ENCODE measurements around the gene DOCK3.

The DOCK3 gene

DNA sequence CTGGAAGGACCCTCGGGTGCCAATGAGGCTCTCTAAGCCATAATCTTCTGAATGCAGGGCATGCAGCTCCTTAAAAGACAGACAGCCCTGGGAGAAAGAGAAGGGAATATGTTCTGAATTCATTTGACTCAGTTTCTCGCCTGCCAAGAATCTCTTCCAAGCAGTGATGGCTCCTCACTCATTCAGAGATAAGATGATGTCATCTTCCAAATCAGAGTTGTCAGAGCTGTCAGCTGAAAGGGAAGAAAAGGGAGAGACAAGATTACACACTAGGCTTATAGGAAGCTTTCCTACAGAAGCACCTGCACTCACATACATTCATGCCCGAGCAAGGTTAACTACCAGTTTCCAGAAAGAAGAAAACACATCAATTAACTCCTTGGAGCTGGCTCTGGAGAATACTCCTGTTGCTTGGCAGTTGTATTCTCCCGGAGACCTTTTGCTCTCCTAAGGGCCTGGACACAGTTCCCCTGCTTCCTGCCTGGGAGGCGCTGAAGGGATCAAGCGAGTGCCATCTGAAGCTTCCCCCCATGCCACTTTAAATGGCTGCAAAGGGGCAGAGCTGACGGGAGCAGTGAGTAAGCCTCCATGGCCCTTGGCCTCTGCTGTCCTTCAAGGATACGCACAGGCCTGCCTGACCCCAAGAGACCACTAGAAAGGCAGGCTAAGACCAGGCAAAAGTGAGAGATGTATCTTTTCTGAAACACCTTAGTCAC is 724.0 kb downstream of the DOCK3 start:
- H3K9me3 ChIP-seq (ENCODE audit: control insufficient read depth, insufficient read depth, low read length): no peaks in the 10 kb centered on the region
- no peak overlapping the region for H3K4me3 ChIP-seq (ENCODE audit: low read length)
- no peaks in the 10 kb centered on the region; the same call in 1 of the 2 replicates for H4K20me1 ChIP-seq (ENCODE audit: control insufficient read depth, insufficient read depth, low read depth, low read length)
- peaks cover 36% of the 10 kb centered on the region for H3K79me2 ChIP-seq (ENCODE audit: control insufficient read depth, low read length)
- TF ChIP-seq CTCF (IDR thresholded peaks at IDR 0.05; ENCODE audit: low read depth, low read length, poor library complexity, severe bottlenecking) (no peak), EZH2phosphoT487 (IDR thresholded peaks at IDR 0.05; ENCODE audit: borderline replicate concordance, low read length) (no peak)
- H3F3A ChIP-seq (ENCODE audit: control insufficient read depth, insufficient read depth): peaks cover 24% of the 10 kb centered on the region
- no peak overlapping the region for H3K27ac ChIP-seq (ENCODE audit: low read depth, low read length)
- H3K9me2 ChIP-seq (replicated peaks; ENCODE audit: control insufficient read depth, low read length): no peaks in the 10 kb centered on the region
- no peak overlapping the region for H3K4me2 ChIP-seq (ENCODE audit: low read length)
- no peaks in the 10 kb centered on the region for H3K27me3 ChIP-seq (ENCODE audit: control insufficient read depth, low read length)
- H3K36me3 ChIP-seq (ENCODE audit: control insufficient read depth, low read length): peaks cover 88% of the 10 kb centered on the region
- H3K4me1 ChIP-seq (ENCODE audit: control insufficient read depth, low read length): peaks cover 7% of the 10 kb centered on the region

- no peak overlapping the region for H3K27ac ChIP-seq (ENCODE audit: low read depth, low read length)
- H3K9me3 ChIP-seq (ENCODE audit: control insufficient read depth, insufficient read depth, low read length): no peaks in the 10 kb centered on the region
- no peak for TF ChIP-seq CTCF (IDR thresholded peaks at IDR 0.05; ENCODE audit: low read depth, low read length, poor library complexity, severe bottlenecking)
- H3K79me2 ChIP-seq (ENCODE audit: control insufficient read depth, low read length): peaks cover 25% of the 10 kb centered on the region
- H3K4me3 ChIP-seq (ENCODE audit: low read length): no peak overlapping the region
- H3K9me2 ChIP-seq (replicated peaks; ENCODE audit: control insufficient read depth, low read length): no peaks in the 10 kb centered on the region
- peaks cover 4% of the 10 kb centered on the region; the same call in 1 of the 2 replicates for H3K4me1 ChIP-seq (ENCODE audit: control insufficient read depth, low read length)
- no peaks in the 10 kb centered on the region for H4K20me1 ChIP-seq (ENCODE audit: control insufficient read depth, insufficient read depth, low read depth, low read length)
- H3F3A ChIP-seq (ENCODE audit: control insufficient read depth, insufficient read depth): peaks cover 24% of the 10 kb centered on the region
- no peaks in the 10 kb centered on the region for H3K27me3 ChIP-seq (ENCODE audit: control insufficient read depth, low read length)
- no peak overlapping the region for H3K4me2 ChIP-seq (ENCODE audit: low read length)
- H3K36me3 ChIP-seq (ENCODE audit: control insufficient read depth, low read length): peaks cover 87% of the 10 kb centered on the region
These were observed 725.4 kb downstream of the DOCK3 start for GRCh38 chr3:51400166-51400565.

GRCh38 chr3:51401735-51402134 is 727.0 kb downstream of the DOCK3 start:
- no peaks in the 10 kb centered on the region for H3K9me2 ChIP-seq (replicated peaks; ENCODE audit: control insufficient read depth, low read length)
- H3K4me1 ChIP-seq (ENCODE audit: control insufficient read depth, low read length): no peaks in the 10 kb centered on the region
- TF ChIP-seq CTCF (IDR thresholded peaks at IDR 0.05; ENCODE audit: low read depth, low read length, poor library complexity, severe bottlenecking) (no peak), EZH2phosphoT487 (IDR thresholded peaks at IDR 0.05; ENCODE audit: borderline replicate concordance, low read length) (no peak)
- H3K36me3 ChIP-seq (ENCODE audit: control insufficient read depth, low read length): peaks cover 75% of the 10 kb centered on the region
- peaks cover 9% of the 10 kb centered on the region for H3K79me2 ChIP-seq (ENCODE audit: control insufficient read depth, low read length)
- H3F3A ChIP-seq (ENCODE audit: control insufficient read depth, insufficient read depth): peaks cover 24% of the 10 kb centered on the region
- H3K4me3 ChIP-seq (ENCODE audit: low read length): no peak overlapping the region
- no peaks in the 10 kb centered on the region for H3K27me3 ChIP-seq (ENCODE audit: control insufficient read depth, low read length)
- H3K9me3 ChIP-seq (ENCODE audit: control insufficient read depth, insufficient read depth, low read length): no peaks in the 10 kb centered on the region
- H3K4me2 ChIP-seq (ENCODE audit: low read length): no peak overlapping the region
- H3K27ac ChIP-seq (ENCODE audit: low read depth, low read length): no peak overlapping the region
- no peaks in the 10 kb centered on the region for H4K20me1 ChIP-seq (ENCODE audit: control insufficient read depth, insufficient read depth, low read depth, low read length)

All from DOHH2 (cell line).